GM21515 (cell line): ENCODE results near the gene CXCL5.

ENCODE experiments used
- ATAC-seq: cut with Tn5 transposase; IDR thresholded peaks from one replicate; pipeline ENCODE4 v1.9.1; 2021; ENCODE audit not compliant: unreplicated experiment

CXCL5 gene

GRCh38 chr4:73998040-73999011 lies at the start of gene CXCL5:
Gene CXCL5 (minus strand): TSS chr4:73998677. CDS start chr4:73998581, 96 bp downstream.
- no peak for ATAC-seq

GRCh38 chr4:74047152-74047551 lies 48.7 kb upstream of the CXCL5 start:
- no peak for ATAC-seq

GRCh38 chr4:74045772-74046171 lies 47.3 kb upstream of the CXCL5 start:
- ATAC-seq = no peak

- ATAC-seq = no peak
Observed at GRCh38 chr4:74045247-74045646, 46.8 kb upstream of the CXCL5 start.

- ATAC-seq = no peak
Observed at GRCh38 chr4:74044677-74045076, 46.2 kb upstream of the CXCL5 start.

- no peak for ATAC-seq
Observed at GRCh38 chr4:74042681-74043080, 44.2 kb upstream of the CXCL5 start.

- no peak for ATAC-seq
Observed at GRCh38 chr4:74041418-74041817, 42.9 kb upstream of the CXCL5 start.

GRCh38 chr4:74039315-74039763 lies 40.9 kb upstream of the CXCL5 start:
- peak; percentile 7 for ATAC-seq

- ATAC-seq = peak; percentile 55
Observed at GRCh38 chr4:74038425-74039314, 40.2 kb upstream of the CXCL5 start, which contains the start of gene CXCL3. Gene CXCL3 (minus strand): TSS chr4:74038689. CDS start chr4:74038611, 78 bp downstream.

- no peak for ATAC-seq
Observed at GRCh38 chr4:74038086-74038424, 39.6 kb upstream of the CXCL5 start.

GRCh38 chr4:74037076-74037955 lies 38.8 kb upstream of the CXCL5 start:
- ATAC-seq = no peak

GRCh38 chr4:74033739-74034138 lies 35.3 kb upstream of the CXCL5 start:
- no peak for ATAC-seq

GRCh38 chr4:74032064-74032463 lies 33.6 kb upstream of the CXCL5 start:
- ATAC-seq = no peak

GRCh38 chr4:74031576-74031975 lies 33.1 kb upstream of the CXCL5 start:
- ATAC-seq = no peak

- ATAC-seq = no peak
Observed at GRCh38 chr4:74030285-74030684, 31.8 kb upstream of the CXCL5 start.

GRCh38 chr4:74028504-74028903 lies 30.0 kb upstream of the CXCL5 start:
- ATAC-seq = no peak

- ATAC-seq = no peak
Observed at GRCh38 chr4:74023709-74024108, 25.2 kb upstream of the CXCL5 start.

GRCh38 chr4:74021601-74022000 lies 23.1 kb upstream of the CXCL5 start:
- ATAC-seq = no peak

- no peak for ATAC-seq
Observed at GRCh38 chr4:74018771-74019170, 20.3 kb upstream of the CXCL5 start.

GRCh38 chr4:74018116-74018515 lies 19.6 kb upstream of the CXCL5 start:
- ATAC-seq = no peak

GRCh38 chr4:74016068-74016467 lies 17.6 kb upstream of the CXCL5 start:
- ATAC-seq = no peak
